Measurements from ENCODE around the gene RAET1G.

DNA sequence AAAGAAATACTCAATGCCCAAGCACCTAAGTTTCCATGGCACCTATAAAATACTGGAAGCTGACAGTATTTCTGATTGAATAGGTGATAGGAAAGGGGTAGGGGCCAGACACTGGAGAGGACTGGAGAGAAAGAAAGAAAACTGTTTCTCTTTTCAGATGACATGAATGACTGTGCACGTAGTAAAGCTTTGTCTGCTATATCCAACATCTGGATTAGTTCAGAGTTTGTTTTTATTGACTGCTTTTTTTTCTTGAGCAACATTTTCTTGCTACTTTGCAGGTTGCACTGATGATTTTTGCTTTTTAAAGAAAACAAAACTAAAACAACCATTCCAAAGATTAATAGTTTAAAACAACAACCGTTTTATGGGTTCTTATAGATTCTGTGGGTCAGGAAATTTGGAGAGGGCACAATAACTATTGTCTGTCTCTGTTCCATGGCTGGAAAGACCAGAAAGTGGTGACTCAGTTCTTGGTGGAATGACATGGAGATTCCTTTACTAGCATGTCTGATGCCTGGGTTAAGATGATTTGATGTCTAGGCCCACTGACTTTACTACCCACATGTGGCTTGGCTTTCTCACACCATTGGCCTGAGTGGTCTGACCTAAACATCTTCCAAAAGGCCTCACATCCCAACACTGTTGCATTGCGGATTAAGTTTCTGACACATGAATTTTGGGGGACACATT is 46.5 kb downstream of the RAET1G start:
- TF ChIP-seq, protein P1, sequence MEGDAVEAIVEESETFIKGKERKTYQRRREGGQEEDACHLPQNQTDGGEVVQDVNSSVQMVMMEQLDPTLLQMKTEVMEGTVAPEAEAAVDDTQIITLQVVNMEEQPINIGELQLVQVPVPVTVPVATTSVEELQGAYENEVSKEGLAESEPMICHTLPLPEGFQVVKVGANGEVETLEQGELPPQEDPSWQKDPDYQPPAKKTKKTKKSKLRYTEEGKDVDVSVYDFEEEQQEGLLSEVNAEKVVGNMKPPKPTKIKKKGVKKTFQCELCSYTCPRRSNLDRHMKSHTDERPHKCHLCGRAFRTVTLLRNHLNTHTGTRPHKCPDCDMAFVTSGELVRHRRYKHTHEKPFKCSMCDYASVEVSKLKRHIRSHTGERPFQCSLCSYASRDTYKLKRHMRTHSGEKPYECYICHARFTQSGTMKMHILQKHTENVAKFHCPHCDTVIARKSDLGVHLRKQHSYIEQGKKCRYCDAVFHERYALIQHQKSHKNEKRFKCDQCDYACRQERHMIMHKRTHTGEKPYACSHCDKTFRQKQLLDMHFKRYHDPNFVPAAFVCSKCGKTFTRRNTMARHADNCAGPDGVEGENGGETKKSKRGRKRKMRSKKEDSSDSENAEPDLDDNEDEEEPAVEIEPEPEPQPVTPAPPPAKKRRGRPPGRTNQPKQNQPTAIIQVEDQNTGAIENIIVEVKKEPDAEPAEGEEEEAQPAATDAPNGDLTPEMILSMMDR (IDR thresholded peaks at IDR 0.05): no peak
- no peak for TF ChIP-seq POLR2A (IDR thresholded peaks at IDR 0.05)

All from tibial nerve (tissue), 3 donors.